Neural cell (in vitro differentiated cells): Measurements from ENCODE around the gene ARHGEF26. TPM values are rescaled to one million over a fixed set of nuclear protein-coding genes. Genes with fewer than 3 reads are reported as not detected.

Experiments used
- H2AFZ ChIP-seq: fragments of 200-600, 300-800 bp; sonication (generic), shearing (Covaris generic); 2 replicates; pipeline ENCODE4 v1.6.0; 2014; ENCODE audit warnings: low read depth, mild to moderate bottlenecking, antibody characterized with exemption, low read length, moderate library complexity
- H3F3A ChIP-seq: fragments of 200-600 bp; shearing (Covaris generic); 2 replicates; pipeline ENCODE4 v1.6.1; 2016; ENCODE audit warnings: mild to moderate bottlenecking, moderate library complexity, mixed read lengths, antibody characterized with exemption, low read length; ENCODE audit not compliant: insufficient read depth, poor library complexity, severe bottlenecking
- H3K27ac ChIP-seq: fragments of 200-600, 300-800 bp; sonication (generic), shearing (Covaris generic); 2 replicates; pipeline ENCODE4 v1.5.1; 2014; ENCODE audit warnings: mild to moderate bottlenecking, low read length, moderate library complexity
- H3K27me3 ChIP-seq: fragments of 300-800, 200-600 bp; sonication (generic), shearing (Covaris generic); 2 replicates; pipeline ENCODE4 v1.6.0; 2014; ENCODE audit warnings: mild to moderate bottlenecking, low read depth, low read length, moderate library complexity; ENCODE audit not compliant: insufficient read depth
- H3K36me3 ChIP-seq: fragments of 300-800, 200-600 bp; sonication (generic), shearing (Covaris generic); 2 replicates; pipeline ENCODE4 v1.5.1; 2014; ENCODE audit warnings: mild to moderate bottlenecking, antibody characterized with exemption, low read length, moderate library complexity; ENCODE audit not compliant: insufficient read depth
- H3K4me2 ChIP-seq: fragments of 300-800, 200-600 bp; sonication (generic), shearing (Covaris generic); 2 replicates; pipeline ENCODE4 v1.6.0; 2014; ENCODE audit warnings: mild to moderate bottlenecking, low read length
- H3K4me3 ChIP-seq: fragments of 300-800, 200-600 bp; sonication (generic), shearing (Covaris generic); 2 replicates; pipeline ENCODE4 v1.5.1; 2014; ENCODE audit warnings: mild to moderate bottlenecking, low read length, moderate library complexity
- H3K79me2 ChIP-seq: fragments of 200-600 bp; shearing (Covaris generic); replicated peaks from 2 replicates; pipeline ENCODE4 v1.6.0; 2014; ENCODE audit warnings: mild to moderate bottlenecking, low read length, moderate library complexity; ENCODE audit not compliant: insufficient read depth
- H3K9ac ChIP-seq: fragments of 300-800, 200-600 bp; sonication (generic), shearing (Covaris generic); 2 replicates; pipeline ENCODE4 v1.6.1; 2016; ENCODE audit warnings: mild to moderate bottlenecking, low read length, mixed read lengths
- H3K9me2 ChIP-seq: fragments of 200-600 bp; shearing (Covaris generic); 2 replicates; pipeline ENCODE4 v1.6.1; 2016; ENCODE audit warnings: mild to moderate bottlenecking, low read length, mixed read lengths; ENCODE audit not compliant: insufficient read depth
- H3K9me3 ChIP-seq: fragments of 200-600, 300-800 bp; sonication (generic), shearing (Covaris generic); 2 replicates; pipeline ENCODE4 v1.6.1; 2016; ENCODE audit warnings: mild to moderate bottlenecking, mixed run types, low read length, moderate library complexity, mixed read lengths
- H4K20me1 ChIP-seq: fragments of 200-600 bp; shearing (Covaris generic); 2 replicates; pipeline ENCODE4 v1.6.1; 2016; ENCODE audit warnings: mild to moderate bottlenecking, mixed run types; ENCODE audit not compliant: insufficient read depth
- EP300 ChIP-seq: fragments of 450-650 bp; conservative IDR thresholded peaks from 2 replicates; pipeline ENCODE4 v1.6.1; 2014; ENCODE audit warnings: antibody characterized with exemption, mild to moderate bottlenecking, moderate library complexity; ENCODE audit not compliant: poor library complexity, severe bottlenecking
- EZH2 ChIP-seq: fragments of 200-600, 300-800 bp; shearing (Covaris generic), sonication (generic); IDR thresholded peaks from 2 replicates; pipeline ENCODE4 v1.6.1; 2014; ENCODE audit warnings: antibody characterized with exemption, low read length, borderline replicate concordance, mild to moderate bottlenecking; ENCODE audit not compliant: insufficient read depth, poor library complexity, severe bottlenecking
- MXI1 ChIP-seq: fragments of 450-650 bp; conservative IDR thresholded peaks from 2 replicates; pipeline ENCODE4 v1.6.1; 2014; ENCODE audit warnings: antibody characterized with exemption, mild to moderate bottlenecking; ENCODE audit not compliant: poor library complexity, severe bottlenecking
- POLR2AphosphoS5 ChIP-seq: IDR thresholded peaks from 2 replicates; pipeline ENCODE4 v1.6.1; 2012
- RAD21 ChIP-seq: fragments of 450-650 bp; conservative IDR thresholded peaks from 2 replicates; pipeline ENCODE4 v1.6.1; 2014; ENCODE audit warnings: antibody characterized with exemption, mild to moderate bottlenecking, moderate library complexity
- SMC3 ChIP-seq: fragments of 450-650 bp; conservative IDR thresholded peaks from 2 replicates; pipeline ENCODE4 v1.6.1; 2014; ENCODE audit warnings: antibody characterized with exemption, mild to moderate bottlenecking, moderate library complexity; ENCODE audit not compliant: poor library complexity
- TAF1 ChIP-seq: IDR thresholded peaks from 2 replicates; pipeline ENCODE4 v1.6.1; 2012; ENCODE audit warnings: low read depth
- polyA plus RNA-seq: library from polyadenylated mRNA; depleted of rRNA; stranded (reverse); fragments of >200 nt; gene quantifications from 2 replicates; pipeline ENCODE4 v1.2.3, GENCODE V29; 2014
- TF ChIP-seq, protein P1 (sequence below): fragments of 450-650 bp; IDR thresholded peaks from 2 replicates; pipeline ENCODE4 v1.5.1; 2014; ENCODE audit warnings: antibody characterized with exemption, mild to moderate bottlenecking, moderate library complexity; ENCODE audit not compliant: poor library complexity, severe bottlenecking
- TF ChIP-seq, protein P2 (sequence below): IDR thresholded peaks from 2 replicates; pipeline ENCODE4 v1.6.1; 2012; ENCODE audit warnings: borderline replicate concordance

ARHGEF26 gene
- polyA plus RNA-seq, 1 donor from 2014 or later: 5.7 TPM

DNA sequence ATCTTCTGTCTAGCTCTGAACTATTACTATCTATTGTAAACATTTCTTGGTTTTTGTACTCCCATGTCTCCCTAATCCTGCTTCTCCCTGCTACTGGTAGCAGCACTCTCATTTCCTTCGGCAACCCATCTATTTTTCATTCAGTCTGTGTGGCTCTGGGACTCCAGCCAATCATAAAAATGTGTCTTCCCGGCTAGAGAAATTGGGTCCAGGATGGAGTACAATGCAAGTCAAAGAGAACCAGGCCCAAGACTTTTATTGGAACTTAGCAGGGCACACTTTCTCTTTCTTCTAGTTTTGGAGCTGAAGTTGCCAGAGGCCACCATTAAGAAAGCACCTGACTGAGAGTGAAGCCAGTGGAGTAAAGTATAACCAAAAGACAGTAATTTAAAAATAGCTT lies 22.8 kb upstream of the ARHGEF26 start (continued):
- TF ChIP-seq TAF1 (no peak), RAD21 (no peak)

DNA sequence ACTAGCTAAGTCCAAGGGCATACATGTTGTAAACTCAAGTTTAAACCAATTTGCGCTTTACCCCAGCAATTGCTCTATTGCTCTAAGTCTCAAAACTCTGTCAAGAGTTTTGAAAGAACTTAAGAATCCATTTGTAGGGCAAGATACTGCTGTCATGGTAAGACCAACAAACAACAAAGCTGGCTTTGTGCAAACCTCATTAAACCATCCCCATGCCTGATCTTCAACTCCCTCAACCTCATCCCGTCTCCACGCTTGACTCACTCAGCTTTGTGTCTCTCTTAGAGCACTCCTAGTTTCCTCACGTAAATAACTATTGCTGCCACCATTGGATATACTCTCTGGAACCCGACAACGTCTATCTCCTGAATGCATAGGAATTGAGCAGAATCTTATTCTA lies 20.6 kb upstream of the ARHGEF26 start:
- H3F3A ChIP-seq: no peaks in the 10 kb centered on the region
- H2AFZ ChIP-seq: no peak overlapping the region
- no peak overlapping the region for H3K4me3 ChIP-seq

DNA sequence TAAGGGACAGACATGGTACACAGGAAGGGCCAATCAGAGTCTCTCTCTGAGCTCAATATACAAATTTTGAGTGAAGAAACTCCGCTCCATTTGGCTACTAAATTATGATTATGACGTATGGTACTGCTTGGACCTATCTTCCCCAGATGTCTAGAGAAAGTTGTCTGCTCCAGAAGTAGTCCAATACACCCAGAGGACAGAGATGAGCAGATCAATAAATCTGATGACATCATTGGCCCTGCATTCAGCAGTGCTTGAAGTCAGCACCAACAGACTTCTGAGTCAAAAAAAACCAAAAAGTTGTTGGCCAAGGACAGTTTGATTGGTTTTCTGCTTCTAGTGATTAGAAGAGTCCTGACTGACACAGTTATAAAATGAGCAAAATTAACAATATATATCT lies 19.9 kb upstream of the ARHGEF26 start:
- H3K4me3 ChIP-seq: no peak overlapping the region
- no peak overlapping the region for H3K27ac ChIP-seq
- no peaks in the 10 kb centered on the region for H3K79me2 ChIP-seq
- no peaks in the 10 kb centered on the region for H3K9me3 ChIP-seq
- H3K36me3 ChIP-seq: no peaks in the 10 kb centered on the region
- H3K9ac ChIP-seq: no peak overlapping the region
- no peak overlapping the region for H3K4me2 ChIP-seq
- H2AFZ ChIP-seq: no peak overlapping the region
- TF ChIP-seq SMC3: no peak
- no peak for TF ChIP-seq POLR2AphosphoS5
- TF ChIP-seq, protein P1, sequence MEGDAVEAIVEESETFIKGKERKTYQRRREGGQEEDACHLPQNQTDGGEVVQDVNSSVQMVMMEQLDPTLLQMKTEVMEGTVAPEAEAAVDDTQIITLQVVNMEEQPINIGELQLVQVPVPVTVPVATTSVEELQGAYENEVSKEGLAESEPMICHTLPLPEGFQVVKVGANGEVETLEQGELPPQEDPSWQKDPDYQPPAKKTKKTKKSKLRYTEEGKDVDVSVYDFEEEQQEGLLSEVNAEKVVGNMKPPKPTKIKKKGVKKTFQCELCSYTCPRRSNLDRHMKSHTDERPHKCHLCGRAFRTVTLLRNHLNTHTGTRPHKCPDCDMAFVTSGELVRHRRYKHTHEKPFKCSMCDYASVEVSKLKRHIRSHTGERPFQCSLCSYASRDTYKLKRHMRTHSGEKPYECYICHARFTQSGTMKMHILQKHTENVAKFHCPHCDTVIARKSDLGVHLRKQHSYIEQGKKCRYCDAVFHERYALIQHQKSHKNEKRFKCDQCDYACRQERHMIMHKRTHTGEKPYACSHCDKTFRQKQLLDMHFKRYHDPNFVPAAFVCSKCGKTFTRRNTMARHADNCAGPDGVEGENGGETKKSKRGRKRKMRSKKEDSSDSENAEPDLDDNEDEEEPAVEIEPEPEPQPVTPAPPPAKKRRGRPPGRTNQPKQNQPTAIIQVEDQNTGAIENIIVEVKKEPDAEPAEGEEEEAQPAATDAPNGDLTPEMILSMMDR: no peak
- TF ChIP-seq, protein P2, sequence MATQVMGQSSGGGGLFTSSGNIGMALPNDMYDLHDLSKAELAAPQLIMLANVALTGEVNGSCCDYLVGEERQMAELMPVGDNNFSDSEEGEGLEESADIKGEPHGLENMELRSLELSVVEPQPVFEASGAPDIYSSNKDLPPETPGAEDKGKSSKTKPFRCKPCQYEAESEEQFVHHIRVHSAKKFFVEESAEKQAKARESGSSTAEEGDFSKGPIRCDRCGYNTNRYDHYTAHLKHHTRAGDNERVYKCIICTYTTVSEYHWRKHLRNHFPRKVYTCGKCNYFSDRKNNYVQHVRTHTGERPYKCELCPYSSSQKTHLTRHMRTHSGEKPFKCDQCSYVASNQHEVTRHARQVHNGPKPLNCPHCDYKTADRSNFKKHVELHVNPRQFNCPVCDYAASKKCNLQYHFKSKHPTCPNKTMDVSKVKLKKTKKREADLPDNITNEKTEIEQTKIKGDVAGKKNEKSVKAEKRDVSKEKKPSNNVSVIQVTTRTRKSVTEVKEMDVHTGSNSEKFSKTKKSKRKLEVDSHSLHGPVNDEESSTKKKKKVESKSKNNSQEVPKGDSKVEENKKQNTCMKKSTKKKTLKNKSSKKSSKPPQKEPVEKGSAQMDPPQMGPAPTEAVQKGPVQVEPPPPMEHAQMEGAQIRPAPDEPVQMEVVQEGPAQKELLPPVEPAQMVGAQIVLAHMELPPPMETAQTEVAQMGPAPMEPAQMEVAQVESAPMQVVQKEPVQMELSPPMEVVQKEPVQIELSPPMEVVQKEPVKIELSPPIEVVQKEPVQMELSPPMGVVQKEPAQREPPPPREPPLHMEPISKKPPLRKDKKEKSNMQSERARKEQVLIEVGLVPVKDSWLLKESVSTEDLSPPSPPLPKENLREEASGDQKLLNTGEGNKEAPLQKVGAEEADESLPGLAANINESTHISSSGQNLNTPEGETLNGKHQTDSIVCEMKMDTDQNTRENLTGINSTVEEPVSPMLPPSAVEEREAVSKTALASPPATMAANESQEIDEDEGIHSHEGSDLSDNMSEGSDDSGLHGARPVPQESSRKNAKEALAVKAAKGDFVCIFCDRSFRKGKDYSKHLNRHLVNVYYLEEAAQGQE: no peak
- no peak for TF ChIP-seq RAD21
- no peak for TF ChIP-seq EZH2
- no peak for TF ChIP-seq MXI1
- no peak for TF ChIP-seq EP300
- no peak for TF ChIP-seq TAF1
- H4K20me1 ChIP-seq: no peaks in the 10 kb centered on the region
- H3K27me3 ChIP-seq: no peaks in the 10 kb centered on the region
- no peaks in the 10 kb centered on the region for H3F3A ChIP-seq
- no peaks in the 10 kb centered on the region for H3K9me2 ChIP-seq

More for the DNA sequence above, 20.6 kb upstream of the ARHGEF26 start:
- no peak overlapping the region for H3K9ac ChIP-seq
- no peaks in the 10 kb centered on the region for H3K79me2 ChIP-seq
- H3K9me2 ChIP-seq: no peaks in the 10 kb centered on the region
- H3K9me3 ChIP-seq: no peaks in the 10 kb centered on the region
- no peaks in the 10 kb centered on the region for H3K36me3 ChIP-seq
- H3K27ac ChIP-seq: no peak overlapping the region
- no peak overlapping the region for H3K4me2 ChIP-seq
- H4K20me1 ChIP-seq: no peaks in the 10 kb centered on the region
- H3K27me3 ChIP-seq: no peaks in the 10 kb centered on the region
- TF ChIP-seq POLR2AphosphoS5 (no peak), EZH2 (no peak), RAD21 (no peak), MXI1 (no peak), TAF1 (no peak), SMC3 (no peak), EP300 (no peak)
- TF ChIP-seq, protein P1: no peak
- TF ChIP-seq, protein P2: no peak
